NB4 (cell line): ENCODE data around the gene TYK2.
"Not testable (repeated sequence)": the region's sequence is repeated elsewhere in the genome, so short reads cannot be mapped to it uniquely, and the experiment has no call there.

Experiments used
- DNase-seq: peaks from one replicate; pipeline ENCODE4 v3.0.0; 2010; ENCODE audit warnings: low read depth
- H3K4me3 ChIP-seq: one replicate; pipeline ENCODE4 v1.5.1; 2011; ENCODE audit warnings: mild to moderate bottlenecking, low read depth, low read length, moderate library complexity
- MYC ChIP-seq: IDR thresholded peaks from 2 replicates; pipeline ENCODE4 v1.6.1; 2011; ENCODE audit warnings: low read depth, low read length
- POLR2A ChIP-seq: IDR thresholded peaks from 2 replicates; pipeline ENCODE4 v1.6.1; 2011; ENCODE audit warnings: mild to moderate bottlenecking; ENCODE audit not compliant: insufficient read length; ENCODE audit errors: extremely low read depth
- TF ChIP-seq, protein P1 (sequence below): IDR thresholded peaks from one replicate; pipeline ENCODE4 v1.5.1; 2012; ENCODE audit warnings: low read depth, low read length
- TF ChIP-seq, protein P2 (sequence below): IDR thresholded peaks from 2 replicates; pipeline ENCODE4 v1.6.1; 2011; ENCODE audit warnings: low read depth, low read length

The TYK2 gene

DNA sequence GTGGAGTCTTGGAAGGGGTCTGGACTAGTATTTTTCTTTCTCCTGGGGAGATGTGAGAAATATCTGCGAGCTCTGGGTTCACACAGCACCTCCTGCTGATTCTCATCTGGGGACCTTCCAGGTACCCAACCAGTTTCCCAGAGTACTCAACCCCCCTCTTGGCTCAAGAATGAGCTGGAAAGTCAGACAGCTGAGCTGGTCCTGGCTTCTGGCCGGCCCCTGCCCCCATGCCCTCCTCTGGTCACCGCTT, 37.8 kb upstream of the TYK2 start:
- DNase-seq, result no peak
- TF ChIP-seq, protein P1, sequence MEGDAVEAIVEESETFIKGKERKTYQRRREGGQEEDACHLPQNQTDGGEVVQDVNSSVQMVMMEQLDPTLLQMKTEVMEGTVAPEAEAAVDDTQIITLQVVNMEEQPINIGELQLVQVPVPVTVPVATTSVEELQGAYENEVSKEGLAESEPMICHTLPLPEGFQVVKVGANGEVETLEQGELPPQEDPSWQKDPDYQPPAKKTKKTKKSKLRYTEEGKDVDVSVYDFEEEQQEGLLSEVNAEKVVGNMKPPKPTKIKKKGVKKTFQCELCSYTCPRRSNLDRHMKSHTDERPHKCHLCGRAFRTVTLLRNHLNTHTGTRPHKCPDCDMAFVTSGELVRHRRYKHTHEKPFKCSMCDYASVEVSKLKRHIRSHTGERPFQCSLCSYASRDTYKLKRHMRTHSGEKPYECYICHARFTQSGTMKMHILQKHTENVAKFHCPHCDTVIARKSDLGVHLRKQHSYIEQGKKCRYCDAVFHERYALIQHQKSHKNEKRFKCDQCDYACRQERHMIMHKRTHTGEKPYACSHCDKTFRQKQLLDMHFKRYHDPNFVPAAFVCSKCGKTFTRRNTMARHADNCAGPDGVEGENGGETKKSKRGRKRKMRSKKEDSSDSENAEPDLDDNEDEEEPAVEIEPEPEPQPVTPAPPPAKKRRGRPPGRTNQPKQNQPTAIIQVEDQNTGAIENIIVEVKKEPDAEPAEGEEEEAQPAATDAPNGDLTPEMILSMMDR, result no peak
- TF ChIP-seq MYC, result no peak
- H3K4me3 ChIP-seq, result peak overlapping the region; percentile 70

DNA sequence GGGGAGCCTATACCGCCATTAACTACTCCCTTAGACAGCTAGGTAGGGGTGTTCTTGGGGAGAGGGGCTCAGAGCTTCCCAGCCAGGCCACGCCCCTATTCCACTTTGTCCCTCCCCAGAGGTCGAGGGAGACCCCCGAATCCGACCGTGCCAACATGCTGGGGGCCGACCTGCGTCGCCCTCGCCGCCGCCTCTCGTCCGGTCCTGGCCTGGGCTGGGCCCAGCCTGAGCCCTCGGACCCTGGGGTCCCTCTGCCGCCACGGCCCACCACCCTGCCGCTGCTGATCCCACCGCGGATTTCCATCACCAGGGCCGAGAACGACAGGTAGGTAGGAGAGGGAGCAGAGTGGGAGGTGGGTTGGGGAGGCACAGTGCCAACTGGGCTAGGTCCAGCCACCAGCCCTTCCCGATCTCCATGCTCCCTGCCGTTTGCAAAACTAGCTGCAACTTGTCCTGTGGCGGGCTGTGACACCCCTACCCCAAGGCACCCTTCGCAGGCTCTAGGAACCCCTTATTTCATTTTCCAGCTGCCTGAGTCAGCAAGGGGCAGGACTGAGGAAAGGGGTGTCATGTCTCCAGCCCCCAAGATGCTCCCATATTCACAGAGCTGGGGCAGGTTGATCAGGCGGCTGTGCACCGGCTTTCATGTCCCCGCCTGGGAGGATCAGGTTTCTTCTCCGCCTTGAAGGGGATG, 37.3 kb upstream of the TYK2 start:
- peak; percentile 56 for DNase-seq
- H3K4me3 ChIP-seq, result peak overlapping the region; percentile 70
- TF ChIP-seq, protein P2, sequence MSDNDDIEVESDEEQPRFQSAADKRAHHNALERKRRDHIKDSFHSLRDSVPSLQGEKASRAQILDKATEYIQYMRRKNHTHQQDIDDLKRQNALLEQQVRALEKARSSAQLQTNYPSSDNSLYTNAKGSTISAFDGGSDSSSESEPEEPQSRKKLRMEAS, result no peak
- TF ChIP-seq POLR2A (no peak), MYC (no peak)
- TF ChIP-seq, protein P1, result no peak

DNA sequence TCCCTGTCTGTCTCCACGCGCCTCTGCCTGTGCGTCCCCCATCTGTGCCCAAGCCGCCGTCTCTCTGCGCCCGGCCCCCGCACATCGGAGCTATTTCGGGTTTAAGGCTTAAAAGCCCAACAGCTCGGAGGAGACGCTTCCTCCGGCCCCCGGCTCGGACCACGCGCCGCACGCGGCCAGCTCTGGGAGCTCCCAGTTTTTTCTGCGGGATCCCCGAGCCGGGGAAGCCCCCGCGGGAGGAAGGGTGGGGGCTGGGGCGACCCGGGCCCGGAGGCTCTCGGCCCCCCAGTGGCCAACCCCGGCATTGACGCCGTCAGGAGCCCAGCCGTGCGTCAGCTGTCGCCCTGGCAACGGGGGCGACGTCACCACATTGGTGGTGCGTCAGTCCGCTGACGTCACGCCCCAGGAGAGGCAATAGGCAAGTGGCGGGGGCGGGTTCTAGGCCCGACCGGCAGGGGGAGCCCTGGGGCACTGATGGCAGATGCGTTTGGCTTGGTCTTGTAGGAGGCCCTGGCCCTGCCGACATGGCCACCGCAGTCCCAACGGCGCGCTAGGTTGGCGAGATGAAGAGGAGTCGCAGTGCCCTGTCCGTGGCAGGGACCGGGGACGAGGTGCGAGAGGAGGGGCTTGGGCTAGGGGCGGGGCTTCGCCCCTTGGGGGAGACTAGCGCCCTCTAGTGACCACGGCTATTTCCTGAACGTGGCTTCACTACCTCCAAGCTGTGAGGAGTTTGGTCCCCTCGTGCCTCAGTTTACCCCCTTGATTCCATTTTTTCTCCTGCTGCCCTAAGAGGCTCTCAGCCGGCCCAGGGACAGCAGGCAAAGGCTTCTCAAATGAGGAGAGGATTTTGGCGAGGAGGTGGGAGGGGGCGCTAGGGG, 36.2 kb upstream of the TYK2 start:
- peak overlapping the region; percentile 66 for H3K4me3 ChIP-seq
- TF ChIP-seq, protein P2, result no peak
- TF ChIP-seq, protein P1, result peak; percentile 98
- TF ChIP-seq MYC, result no peak
- no peak for TF ChIP-seq POLR2A
- DNase-seq, result peak; percentile 99

DNA sequence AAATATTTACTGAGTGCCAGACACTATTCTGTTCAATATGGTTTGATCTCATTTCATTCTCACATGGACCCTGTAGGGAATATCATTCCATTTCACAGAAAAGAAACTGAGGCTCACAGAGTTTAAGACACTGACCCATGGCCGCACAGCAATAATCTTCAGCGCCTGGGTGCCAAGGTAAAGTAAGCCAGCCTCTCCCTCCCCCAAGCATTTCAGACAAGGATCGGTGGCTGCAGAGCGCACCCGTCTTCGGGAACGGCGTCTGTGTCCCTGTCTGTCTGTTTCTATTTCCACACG, 35.7 kb upstream of the TYK2 start:
- H3K4me3 ChIP-seq, result peak overlapping the region; percentile 66
- no peak for DNase-seq
- no peak for TF ChIP-seq POLR2A
- no peak for TF ChIP-seq MYC
- TF ChIP-seq, protein P1, result no peak
- TF ChIP-seq, protein P2, result no peak

DNA sequence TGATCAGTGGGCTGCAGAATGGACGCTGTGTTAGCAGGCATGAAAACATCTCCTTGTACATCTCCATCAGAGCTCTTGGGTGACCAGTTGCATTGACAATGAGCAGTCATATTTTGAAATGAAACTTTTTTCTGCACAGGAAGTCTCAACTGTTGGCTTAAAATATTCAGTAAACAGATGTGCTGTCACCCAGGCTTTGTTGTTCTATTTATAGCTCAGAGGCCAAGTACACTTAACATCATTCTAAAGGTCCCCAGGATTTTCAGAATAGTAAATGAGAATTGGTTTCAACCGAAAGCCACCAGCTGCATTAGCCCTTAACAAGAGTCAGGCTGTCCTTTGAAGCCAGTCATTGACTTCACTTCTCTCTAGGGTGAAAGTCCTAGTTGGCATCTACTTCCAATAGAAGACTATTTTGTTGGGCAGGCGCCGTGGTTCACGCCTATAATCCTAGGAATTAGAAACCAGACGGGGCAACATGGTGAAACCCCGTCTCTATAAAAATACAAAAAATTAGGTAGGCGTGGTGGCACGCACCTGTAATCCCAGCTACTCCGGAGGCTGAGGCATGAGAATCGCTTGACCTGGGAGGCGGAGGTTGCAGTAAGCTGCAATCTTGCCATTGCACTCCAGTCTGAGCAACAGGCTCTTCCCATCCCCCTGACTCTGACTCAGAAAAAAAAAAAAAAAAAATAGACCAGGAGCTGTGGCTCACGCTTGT, 32.0 kb upstream of the TYK2 start:
- TF ChIP-seq MYC, result no peak
- TF ChIP-seq, protein P2, result no peak
- TF ChIP-seq, protein P1, result no peak
- TF ChIP-seq POLR2A, result no peak
- DNase-seq, result peak; percentile 81
- H3K4me3 ChIP-seq, result no peak overlapping the region

DNA sequence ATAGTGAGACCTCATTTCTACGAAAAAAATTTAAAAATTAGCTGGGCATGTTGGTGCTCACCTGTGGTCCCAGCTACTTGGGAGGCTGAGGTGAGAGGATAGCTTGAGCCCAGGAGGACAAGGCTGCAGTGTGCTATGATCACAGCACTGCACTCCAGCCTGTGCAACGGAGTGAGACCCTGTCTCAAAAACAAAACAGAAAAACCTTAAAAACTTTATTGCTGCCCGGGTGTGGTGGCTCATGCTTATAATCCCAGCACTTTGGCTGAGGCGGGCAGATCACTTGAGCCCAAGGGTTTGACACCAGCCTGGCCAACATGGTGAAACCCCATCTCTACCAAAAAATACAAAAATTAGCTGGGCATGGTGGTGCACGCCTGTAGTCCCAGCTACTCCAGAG, 30.9 kb upstream of the TYK2 start:
- DNase-seq, H3K4me3 ChIP-seq: not testable (repeated sequence)
